ENCODE measurements around the gene NCK2. TPM values are rescaled to one million over a fixed set of nuclear protein-coding genes. Genes with fewer than 3 reads are reported as not detected.
A peak's percentile ranks its signal among the peaks of the same experiment; 100 is the strongest.

The NCK2 gene
- total RNA-seq = 10 to 100 TPM; 84.7 to 87.5 TPM

DNA sequence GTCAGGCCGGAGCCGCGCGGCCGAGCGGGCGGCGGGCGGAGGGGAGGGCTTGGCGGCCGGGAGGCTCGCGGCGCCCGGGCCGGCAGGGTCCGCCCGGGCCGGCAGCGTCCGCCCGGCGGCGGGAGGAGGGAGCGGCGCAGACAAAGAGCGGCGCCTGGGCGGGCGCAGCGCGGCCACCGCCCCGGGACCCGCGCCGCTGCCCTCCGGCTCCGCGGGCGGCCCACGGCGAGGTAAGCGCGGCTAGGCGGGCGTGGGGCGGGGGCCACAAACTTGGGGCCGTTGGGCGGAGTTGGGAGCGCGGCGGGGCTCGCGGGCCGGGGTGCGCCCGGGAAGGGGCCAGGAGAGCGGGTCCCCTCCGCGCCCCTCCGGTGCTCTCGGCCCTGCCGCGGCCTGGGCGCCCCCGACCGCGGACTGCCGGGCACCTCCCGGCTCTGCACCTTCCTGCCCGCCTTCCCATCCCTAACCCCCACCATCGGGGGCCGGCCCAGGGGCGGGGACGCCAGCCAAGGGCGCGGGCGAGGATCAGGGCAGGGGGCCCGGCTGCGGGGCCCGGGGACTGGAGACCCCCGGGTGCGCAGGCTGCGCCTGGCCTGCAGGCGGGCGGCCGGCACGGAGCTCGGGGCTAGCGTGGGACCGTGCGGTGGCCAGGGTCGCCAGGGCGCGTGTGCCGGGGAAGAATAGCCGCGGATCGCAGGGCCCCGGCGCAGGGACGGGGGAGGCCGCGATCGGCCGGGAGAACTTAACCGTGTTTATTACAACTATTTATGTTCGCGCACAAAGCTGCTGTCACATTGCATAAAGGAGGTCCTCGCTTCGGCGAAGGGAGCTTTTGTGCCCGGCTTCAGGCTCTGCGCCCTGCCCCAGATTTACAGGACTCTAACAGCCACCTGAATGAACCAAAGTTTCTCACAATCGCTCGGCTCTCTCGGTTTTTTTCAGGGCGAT lies at the start of gene NCK2:
NCK2 (plus strand) TSS at position 4 of the 945 bp plus-strand sequence. CDS start 110,152 bp downstream, outside the sequence.
- DNase-seq = peak; percentile 55
- intact Hi-C loops (cut with DNase I, micrococcal nuclease) = loop anchor here (5.0 to 10.0 kb wide), 3 partner anchors 342 to 410 kb away; partner anchors contain the start of gene C2orf49 (in 2 of the 2)
- H3K36me3 Mint-ChIP-seq (ENCODE audit: low read depth) = peaks cover 44% of the 10 kb centered on the region
- POLR2A ChIA-PET = interaction anchor here (1.1 to 4.6 kb wide), 8 partner anchors 10 to 58 kb away, joined by 4 to 44 read pairs (median 16); no protein-coding TSS in a partner anchor
- H3K4me1 Mint-ChIP-seq = peaks cover 70% of the 10 kb centered on the region
- H3K9me3 Mint-ChIP-seq (ENCODE audit: low read depth) = peaks cover 4% of the 10 kb centered on the region
- no peaks in the 10 kb centered on the region for H3K27me3 Mint-ChIP-seq
- no peak for ATAC-seq
- peak within 1 kb of the TSS; percentile 99 for H3K27ac Mint-ChIP-seq
- CTCF ChIA-PET = interaction anchor here (0.6 to 2.4 kb wide), 11 partner anchors 11 to 452 kb away, joined by 3 to 9 read pairs (median 4); no protein-coding TSS in a partner anchor
- peak within 1 kb of the TSS; percentile 97 for H3K4me3 Mint-ChIP-seq

DNA sequence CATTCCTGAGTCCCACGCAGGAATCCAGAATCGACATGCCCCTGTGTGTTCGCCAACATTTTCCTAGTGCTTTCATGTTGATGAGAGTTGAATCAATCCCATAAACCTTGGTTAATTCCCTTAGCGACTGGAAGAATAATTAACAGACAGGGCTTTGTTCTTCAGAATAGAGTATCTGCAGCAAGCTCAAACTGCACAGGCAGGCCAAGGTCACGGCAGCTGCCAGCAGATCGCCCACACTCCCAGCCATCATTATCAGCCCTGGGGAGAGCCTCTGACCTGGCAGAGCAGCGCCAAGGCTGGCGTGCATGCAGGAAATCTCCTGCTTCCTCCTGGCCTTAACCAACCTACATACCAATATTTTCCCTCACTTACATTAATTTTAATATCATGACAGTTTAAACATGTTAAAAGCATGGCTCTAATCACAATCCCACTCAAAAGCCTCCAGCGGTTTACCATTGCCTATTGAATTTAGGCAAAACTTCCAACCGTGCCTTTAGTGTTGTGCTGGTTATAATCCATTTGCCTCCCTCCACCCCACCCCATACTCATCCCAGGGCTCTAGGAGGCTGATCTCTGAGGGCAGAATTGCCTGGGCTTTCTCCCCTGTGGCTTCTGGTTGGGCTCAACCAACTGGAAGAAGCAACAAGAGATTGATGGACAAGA lies 46.8 kb upstream of the NCK2 start:
- Mint-ChIP-seq H3K27me3 (peaks cover 4% of the 10 kb centered on the region), H3K4me3 (no peak overlapping the region), H3K9me3 (ENCODE audit: low read depth) (no peaks in the 10 kb centered on the region), H3K4me1 (no peaks in the 10 kb centered on the region), H3K27ac (no peak overlapping the region), H3K36me3 (ENCODE audit: low read depth) (no peaks in the 10 kb centered on the region)
- ATAC-seq (no peak), DNase-seq (no peak)
- intact Hi-C loops (cut with DNase I, micrococcal nuclease) = no loop called here
- ChIA-PET POLR2A (no interaction called here), CTCF (no interaction called here)

DNA sequence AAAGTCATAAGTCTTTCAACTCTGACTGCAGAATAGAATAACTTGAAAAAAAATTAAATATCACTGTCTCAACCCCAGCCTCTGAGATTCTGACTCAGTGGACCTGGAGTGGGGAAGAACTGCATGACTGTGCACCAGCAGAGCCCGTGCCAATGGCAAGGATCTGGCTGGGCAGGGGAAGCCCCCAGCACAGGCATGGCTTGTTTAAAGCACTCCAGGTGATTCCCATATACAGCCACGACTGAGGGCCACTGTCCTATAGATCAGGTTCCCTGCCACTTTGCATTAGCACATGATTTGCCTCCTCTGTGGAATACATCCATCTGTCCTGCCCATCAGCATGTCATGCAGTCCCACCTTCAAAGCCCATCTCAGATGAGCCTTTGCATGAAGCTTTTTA lies 45.9 kb upstream of the NCK2 start:
- Mint-ChIP-seq H3K4me3 (no peak overlapping the region), H3K9me3 (ENCODE audit: low read depth) (no peaks in the 10 kb centered on the region), H3K27ac (no peak overlapping the region), H3K4me1 (no peaks in the 10 kb centered on the region), H3K36me3 (ENCODE audit: low read depth) (no peaks in the 10 kb centered on the region), H3K27me3 (peaks cover 4% of the 10 kb centered on the region)
- POLR2A ChIA-PET = no interaction called here
- CTCF ChIA-PET = interaction anchor here (1.0 kb wide), 1 partner anchor 15 kb away, joined by 3 read pairs; no protein-coding TSS in a partner anchor
- intact Hi-C loops (cut with DNase I, micrococcal nuclease) = no loop called here
- no peak for DNase-seq
- no peak for ATAC-seq

DNA sequence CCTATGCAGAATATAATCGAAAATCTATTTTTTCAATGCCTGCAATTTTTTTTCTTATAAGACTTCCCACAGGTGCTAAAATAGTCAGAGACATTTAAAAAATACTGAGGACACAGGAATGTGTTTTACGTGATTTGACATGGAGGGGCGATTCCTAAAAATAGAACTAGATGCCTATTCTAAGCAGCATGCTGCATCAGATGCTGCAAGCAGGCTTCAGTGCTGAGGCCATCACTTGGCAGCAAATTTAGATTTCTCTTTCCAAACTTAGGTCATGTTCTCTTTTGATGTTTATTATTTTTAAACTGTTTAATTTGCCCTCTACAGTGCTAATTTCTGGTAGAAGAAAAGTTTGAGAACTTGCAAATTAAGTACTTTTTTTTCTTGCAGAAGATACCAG lies 43.7 kb upstream of the NCK2 start:
- Mint-ChIP-seq H3K27ac (no peak overlapping the region), H3K9me3 (ENCODE audit: low read depth) (no peaks in the 10 kb centered on the region), H3K36me3 (ENCODE audit: low read depth) (no peaks in the 10 kb centered on the region), H3K4me1 (no peaks in the 10 kb centered on the region), H3K4me3 (no peak overlapping the region), H3K27me3 (peaks cover 4% of the 10 kb centered on the region)
- DNase-seq (no peak), ATAC-seq (no peak)
- ChIA-PET CTCF (no interaction called here), POLR2A (no interaction called here)
- intact Hi-C loops (cut with DNase I, micrococcal nuclease) = no loop called here

DNA sequence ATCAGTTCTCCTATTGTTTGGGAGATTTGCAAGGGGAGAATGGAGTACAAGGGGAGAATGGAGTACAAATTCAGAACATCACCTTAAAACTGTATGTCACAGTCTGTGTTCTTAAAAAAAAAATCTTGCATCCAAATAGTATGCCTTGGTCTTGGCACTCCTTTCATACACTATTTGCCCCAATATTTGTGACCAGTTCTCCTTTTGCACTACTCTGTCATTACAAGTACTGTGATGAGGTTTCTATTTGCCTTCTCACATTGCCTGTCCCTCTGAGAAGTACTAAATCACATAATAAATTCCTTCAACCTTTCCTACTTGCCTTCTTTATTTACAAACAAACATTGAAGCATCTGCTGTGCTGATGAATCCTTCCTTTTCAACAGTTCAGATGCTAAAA lies 36.0 kb upstream of the NCK2 start:
- Mint-ChIP-seq H3K4me3 (no peak overlapping the region), H3K36me3 (ENCODE audit: low read depth) (no peaks in the 10 kb centered on the region), H3K4me1 (no peaks in the 10 kb centered on the region), H3K9me3 (ENCODE audit: low read depth) (no peaks in the 10 kb centered on the region), H3K27me3 (no peaks in the 10 kb centered on the region), H3K27ac (no peak overlapping the region)
- ChIA-PET CTCF (interaction anchor here (0.7 kb wide), 1 partner anchor 13 kb away, joined by 3 read pairs; no protein-coding TSS in a partner anchor), POLR2A (no interaction called here)
- no peak for DNase-seq
- intact Hi-C loops (cut with DNase I, micrococcal nuclease) = no loop called here
- ATAC-seq = no peak

DNA sequence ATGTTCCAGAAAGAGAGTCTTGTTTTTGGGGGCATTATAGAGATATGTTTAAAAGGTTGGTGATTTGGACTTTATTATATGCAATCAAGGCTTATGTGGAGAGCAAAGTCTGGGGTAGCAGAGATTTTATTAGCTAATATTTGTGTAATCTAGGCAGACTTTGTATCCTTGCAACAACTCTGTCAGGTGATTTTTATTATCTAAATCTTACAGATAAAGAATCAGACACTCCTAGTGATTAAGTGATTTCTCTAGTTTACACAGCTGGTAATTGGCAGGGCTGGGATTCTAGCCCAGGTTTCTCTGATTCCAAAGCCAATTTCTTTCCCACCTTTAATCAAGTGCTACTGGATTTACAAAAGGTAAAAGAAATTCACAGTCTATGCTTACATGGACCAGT lies 33.3 kb upstream of the NCK2 start:
- no peak for DNase-seq
- Mint-ChIP-seq H3K9me3 (ENCODE audit: low read depth) (no peaks in the 10 kb centered on the region), H3K4me3 (no peak overlapping the region), H3K27ac (no peak overlapping the region), H3K36me3 (ENCODE audit: low read depth) (no peaks in the 10 kb centered on the region), H3K27me3 (no peaks in the 10 kb centered on the region), H3K4me1 (no peaks in the 10 kb centered on the region)
- ChIA-PET CTCF (interaction anchor here (0.7 to 1.3 kb wide), 3 partner anchors 11 to 247 kb away, joined by 3 to 5 read pairs (median 3); no protein-coding TSS in a partner anchor), POLR2A (no interaction called here)
- intact Hi-C loops (cut with DNase I, micrococcal nuclease) = no loop called here
- ATAC-seq = no peak

DNA sequence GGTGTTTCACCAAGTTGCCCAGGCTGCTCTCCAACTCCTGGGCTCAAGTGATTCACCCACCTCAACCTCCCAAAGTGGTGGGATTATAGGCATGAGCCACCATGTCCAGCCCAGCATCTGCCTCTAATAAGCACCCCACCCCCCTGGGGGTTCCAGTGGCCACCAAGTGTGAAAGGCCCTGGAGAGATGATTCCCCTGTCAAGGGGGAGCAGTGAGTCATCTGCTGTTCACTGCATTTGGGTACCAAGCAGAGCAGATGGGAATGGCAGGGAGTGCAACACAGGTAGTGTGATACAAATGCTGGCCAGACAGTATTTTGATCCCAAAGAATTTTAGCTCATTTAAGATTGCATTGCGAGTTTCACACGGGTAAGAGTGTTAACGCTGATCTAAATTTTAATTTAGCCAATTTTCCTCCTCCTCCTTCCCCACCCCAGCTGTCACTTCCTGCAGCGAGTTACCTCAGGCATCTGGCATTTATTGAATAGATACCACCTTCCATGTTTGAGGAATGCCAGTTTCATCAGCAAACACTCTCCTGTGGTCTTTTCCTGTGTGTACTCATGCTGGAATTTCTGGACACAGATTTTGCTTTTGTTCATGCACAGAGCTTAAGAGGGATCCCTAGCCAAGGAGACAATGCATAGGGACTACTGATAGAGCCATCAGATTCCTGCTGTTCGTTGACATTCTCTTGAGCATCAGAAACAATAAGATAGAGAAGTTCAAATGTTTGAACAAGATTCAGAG lies 32.4 kb upstream of the NCK2 start:
- H3K36me3 Mint-ChIP-seq (ENCODE audit: low read depth) = no peaks in the 10 kb centered on the region
- intact Hi-C loops (cut with DNase I, micrococcal nuclease) = no loop called here
- no peaks in the 10 kb centered on the region for H3K9me3 Mint-ChIP-seq (ENCODE audit: low read depth)
- no peak overlapping the region for H3K27ac Mint-ChIP-seq
- H3K4me3 Mint-ChIP-seq = no peak overlapping the region
- DNase-seq (no peak), ATAC-seq (no peak)
- H3K4me1 Mint-ChIP-seq = no peaks in the 10 kb centered on the region
- ChIA-PET CTCF (interaction anchor here (1.3 kb wide), 1 partner anchor 10 kb away, joined by 5 read pairs; no protein-coding TSS in a partner anchor), POLR2A (no interaction called here)
- no peaks in the 10 kb centered on the region for H3K27me3 Mint-ChIP-seq

DNA sequence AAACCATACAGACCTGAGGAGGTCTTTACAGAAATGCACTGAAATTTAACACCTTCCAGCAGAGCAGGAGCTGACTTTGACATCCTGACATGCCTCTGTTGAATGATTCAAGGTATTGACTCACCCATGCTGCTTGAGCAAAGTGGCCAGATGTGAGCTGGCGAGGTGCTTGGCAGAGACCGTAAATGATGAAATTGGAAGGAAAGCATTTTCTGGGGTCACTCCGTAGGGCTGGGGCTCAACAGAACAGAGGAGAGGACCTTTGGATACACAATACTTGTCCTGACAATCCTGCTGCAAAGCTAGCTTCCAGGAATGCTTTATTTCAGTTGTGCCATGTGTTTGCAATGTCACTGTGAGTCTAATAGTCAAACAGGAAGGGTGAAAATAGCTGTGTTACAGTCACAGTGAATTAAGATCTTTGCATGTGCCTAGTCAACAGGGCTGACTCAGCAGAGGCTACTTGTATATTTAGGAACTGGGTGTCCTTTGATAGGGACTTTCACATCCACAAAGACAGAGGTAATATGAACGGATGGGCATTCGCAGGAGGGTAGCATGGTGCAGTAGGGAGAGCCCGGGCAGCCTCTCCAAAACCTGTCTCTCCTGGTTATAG lies 31.6 kb upstream of the NCK2 start:
- no peaks in the 10 kb centered on the region for H3K9me3 Mint-ChIP-seq (ENCODE audit: low read depth)
- POLR2A ChIA-PET = no interaction called here

DNA sequence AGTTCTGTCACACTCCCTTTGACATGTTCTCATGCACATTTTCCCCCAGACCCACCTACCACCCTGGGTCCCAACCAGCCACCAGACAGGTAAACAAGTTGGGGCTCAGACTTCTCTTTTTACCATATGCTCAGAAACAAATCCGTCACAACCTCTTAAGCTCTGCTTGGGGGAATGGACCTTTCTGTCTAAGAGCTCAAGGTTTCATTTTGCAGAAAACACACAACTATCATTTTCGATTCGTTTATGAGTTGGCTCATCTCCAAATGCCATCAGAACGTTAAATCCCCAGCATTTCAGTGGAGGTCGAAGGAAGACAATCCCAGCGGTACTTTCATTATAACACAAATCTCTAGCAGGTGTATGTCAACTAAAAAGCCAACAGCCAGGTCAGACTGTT lies 30.6 kb upstream of the NCK2 start:
- no peaks in the 10 kb centered on the region for H3K4me1 Mint-ChIP-seq
- no peak overlapping the region for H3K4me3 Mint-ChIP-seq
- intact Hi-C loops (cut with DNase I, micrococcal nuclease) = no loop called here
- H3K36me3 Mint-ChIP-seq (ENCODE audit: low read depth) = no peaks in the 10 kb centered on the region
- no peaks in the 10 kb centered on the region for H3K9me3 Mint-ChIP-seq (ENCODE audit: low read depth)
- ATAC-seq (no peak), DNase-seq (no peak)
- POLR2A ChIA-PET = no interaction called here
- H3K27ac Mint-ChIP-seq = no peak overlapping the region
- CTCF ChIA-PET = no interaction called here
- no peaks in the 10 kb centered on the region for H3K27me3 Mint-ChIP-seq

More for the DNA sequence above, 31.6 kb upstream of the NCK2 start:
- CTCF ChIA-PET = no interaction called here
- Mint-ChIP-seq H3K27ac (no peak overlapping the region), H3K27me3 (no peaks in the 10 kb centered on the region), H3K4me3 (no peak overlapping the region), H3K4me1 (no peaks in the 10 kb centered on the region), H3K36me3 (ENCODE audit: low read depth) (no peaks in the 10 kb centered on the region)
- DNase-seq (no peak), ATAC-seq (peak; percentile 66)
- intact Hi-C loops (cut with DNase I, micrococcal nuclease) = no loop called here

DNA sequence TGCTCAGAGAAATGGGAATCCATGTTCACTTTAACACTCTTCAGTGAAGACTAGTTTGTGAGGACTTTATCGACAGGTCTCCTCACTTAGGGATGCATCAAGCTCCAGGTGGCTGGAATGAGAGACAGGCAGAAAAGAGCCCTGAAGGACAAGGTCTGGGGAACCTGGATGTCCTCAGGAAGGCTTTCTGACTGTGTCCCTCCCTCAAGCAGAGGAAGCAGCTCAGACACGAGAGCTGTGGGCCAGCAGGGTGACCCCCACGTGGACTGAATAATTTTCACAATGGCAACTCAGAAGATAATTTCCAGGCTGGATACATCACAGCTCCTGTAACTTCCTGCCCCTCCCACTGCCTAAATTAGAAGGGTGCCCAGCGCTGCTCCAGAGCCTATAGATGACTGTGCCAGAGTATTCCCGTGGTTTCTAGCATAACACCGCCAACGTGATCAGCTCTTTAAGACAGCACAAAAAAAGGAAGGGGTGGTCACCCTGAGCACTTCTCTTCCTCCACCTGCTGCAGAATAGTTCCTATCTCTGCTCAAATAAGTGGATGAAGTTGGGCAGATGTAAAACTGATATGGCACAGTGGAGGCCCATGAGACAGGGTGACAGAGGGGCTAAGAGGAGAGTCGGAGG lies 25.7 kb upstream of the NCK2 start:
- Mint-ChIP-seq H3K27me3 (no peaks in the 10 kb centered on the region), H3K4me1 (peaks cover 7% of the 10 kb centered on the region), H3K9me3 (ENCODE audit: low read depth) (no peaks in the 10 kb centered on the region), H3K27ac (no peak overlapping the region), H3K36me3 (ENCODE audit: low read depth) (no peaks in the 10 kb centered on the region), H3K4me3 (no peak overlapping the region)
- DNase-seq (no peak), ATAC-seq (no peak)
- CTCF ChIA-PET = interaction anchor here (0.5 to 1.0 kb wide), 3 partner anchors 11 to 199 kb away, joined by 3 read pairs; no protein-coding TSS in a partner anchor
- intact Hi-C loops (cut with DNase I, micrococcal nuclease) = no loop called here
- POLR2A ChIA-PET = no interaction called here

All from activated CD4-positive, alpha-beta T cell treated with anti-CD3 and anti-CD28 coated beads for 36 hours (primary cell).